ENCODE results near the gene PSMC3IP.

DNA sequence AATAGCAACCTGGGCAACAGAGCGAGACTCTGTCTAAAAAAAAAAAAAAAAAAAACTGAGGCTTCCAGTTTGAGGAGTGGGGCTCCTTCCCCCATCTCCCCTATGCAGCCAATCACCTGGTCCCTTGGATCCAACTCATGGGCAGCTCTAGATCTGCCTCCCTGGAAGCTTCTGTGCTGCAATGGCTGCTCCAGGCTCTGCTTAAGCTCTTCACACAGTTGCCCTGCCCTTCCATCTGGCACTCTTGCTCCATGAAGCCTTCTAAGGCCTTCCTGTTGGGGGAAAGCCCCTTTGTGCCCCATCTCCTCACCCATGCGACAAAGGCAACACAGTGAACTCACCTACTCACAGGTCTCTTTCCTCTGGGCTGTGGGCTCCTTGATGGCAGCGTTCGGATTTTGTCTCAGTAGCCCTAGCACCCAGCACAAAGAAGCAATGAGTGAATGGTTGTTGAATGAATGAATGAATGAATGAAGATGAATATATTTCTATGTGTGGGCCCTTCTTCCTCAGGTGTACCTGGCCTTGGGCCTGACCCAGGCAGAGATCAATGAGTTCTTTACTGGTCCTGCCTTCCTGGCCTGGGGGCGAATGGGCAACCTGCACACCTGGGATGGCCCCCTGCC lies 39.6 kb downstream of the PSMC3IP start:
- TF ChIP-seq, protein P1, sequence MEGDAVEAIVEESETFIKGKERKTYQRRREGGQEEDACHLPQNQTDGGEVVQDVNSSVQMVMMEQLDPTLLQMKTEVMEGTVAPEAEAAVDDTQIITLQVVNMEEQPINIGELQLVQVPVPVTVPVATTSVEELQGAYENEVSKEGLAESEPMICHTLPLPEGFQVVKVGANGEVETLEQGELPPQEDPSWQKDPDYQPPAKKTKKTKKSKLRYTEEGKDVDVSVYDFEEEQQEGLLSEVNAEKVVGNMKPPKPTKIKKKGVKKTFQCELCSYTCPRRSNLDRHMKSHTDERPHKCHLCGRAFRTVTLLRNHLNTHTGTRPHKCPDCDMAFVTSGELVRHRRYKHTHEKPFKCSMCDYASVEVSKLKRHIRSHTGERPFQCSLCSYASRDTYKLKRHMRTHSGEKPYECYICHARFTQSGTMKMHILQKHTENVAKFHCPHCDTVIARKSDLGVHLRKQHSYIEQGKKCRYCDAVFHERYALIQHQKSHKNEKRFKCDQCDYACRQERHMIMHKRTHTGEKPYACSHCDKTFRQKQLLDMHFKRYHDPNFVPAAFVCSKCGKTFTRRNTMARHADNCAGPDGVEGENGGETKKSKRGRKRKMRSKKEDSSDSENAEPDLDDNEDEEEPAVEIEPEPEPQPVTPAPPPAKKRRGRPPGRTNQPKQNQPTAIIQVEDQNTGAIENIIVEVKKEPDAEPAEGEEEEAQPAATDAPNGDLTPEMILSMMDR (IDR thresholded peaks at IDR 0.05): no peak
- TF ChIP-seq POLR2A (IDR thresholded peaks at IDR 0.05; ENCODE audit: low read depth) (no peak), POLR2AphosphoS5 (IDR thresholded peaks at IDR 0.05) (no peak), EP300 (IDR thresholded peaks at IDR 0.05) (no peak)

Measured in esophagus muscularis mucosa (tissue), 4 donors.